HG02678 (cell line): ENCODE measurements around the gene ANKRD13B.
"Not testable (repeated sequence)": the region's sequence is repeated elsewhere in the genome, so short reads cannot be mapped to it uniquely, and the experiment has no call there.

Experiments used
- ATAC-seq: cut with Tn5 transposase; IDR thresholded peaks from one replicate; pipeline ENCODE4 v1.9.1; 2021; ENCODE audit warnings: mild to moderate bottlenecking, moderate library complexity; ENCODE audit not compliant: unreplicated experiment

The ANKRD13B gene

GRCh38 chr17:29640413-29640812 lies 47.5 kb downstream of the ANKRD13B start:
- ATAC-seq: no peak

- no peak for ATAC-seq
Measured at GRCh38 chr17:29640981-29641642, 48.2 kb downstream of the ANKRD13B start.

- ATAC-seq: no peak
Measured at GRCh38 chr17:29642171-29642611, 49.3 kb downstream of the ANKRD13B start.

GRCh38 chr17:29643817-29644160 lies 50.9 kb downstream of the ANKRD13B start:
- no peak for ATAC-seq

GRCh38 chr17:29645515-29646051 lies 52.7 kb downstream of the ANKRD13B start:
- ATAC-seq: no peak

- no peak for ATAC-seq
Measured at GRCh38 chr17:29648005-29648404, 55.1 kb downstream of the ANKRD13B start.

GRCh38 chr17:29649359-29649758 lies 56.4 kb downstream of the ANKRD13B start:
- no peak for ATAC-seq

- ATAC-seq: no peak
Measured at GRCh38 chr17:29650396-29650795, 57.5 kb downstream of the ANKRD13B start.

GRCh38 chr17:29651913-29652312 lies 59.0 kb downstream of the ANKRD13B start:
- ATAC-seq: not testable (repeated sequence)

GRCh38 chr17:29652976-29653375 lies 60.0 kb downstream of the ANKRD13B start:
- ATAC-seq: no peak

- ATAC-seq: no peak
Measured at GRCh38 chr17:29653995-29654714, 61.2 kb downstream of the ANKRD13B start.

- no peak for ATAC-seq
Measured at GRCh38 chr17:29655323-29655722, 62.4 kb downstream of the ANKRD13B start.

- ATAC-seq: no peak
Measured at GRCh38 chr17:29659155-29659554, 66.2 kb downstream of the ANKRD13B start.

GRCh38 chr17:29661213-29661612 lies 68.3 kb downstream of the ANKRD13B start:
- no peak for ATAC-seq

- no peak for ATAC-seq
Measured at GRCh38 chr17:29663155-29663554, 70.2 kb downstream of the ANKRD13B start.
